Measurements from ENCODE around the gene PDE6C. TPM values are rescaled to one million over a fixed set of nuclear protein-coding genes. Genes with fewer than 3 reads are reported as not detected.

The PDE6C gene
- total RNA-seq, 4 donors from 2014 or later = not detected

DNA sequence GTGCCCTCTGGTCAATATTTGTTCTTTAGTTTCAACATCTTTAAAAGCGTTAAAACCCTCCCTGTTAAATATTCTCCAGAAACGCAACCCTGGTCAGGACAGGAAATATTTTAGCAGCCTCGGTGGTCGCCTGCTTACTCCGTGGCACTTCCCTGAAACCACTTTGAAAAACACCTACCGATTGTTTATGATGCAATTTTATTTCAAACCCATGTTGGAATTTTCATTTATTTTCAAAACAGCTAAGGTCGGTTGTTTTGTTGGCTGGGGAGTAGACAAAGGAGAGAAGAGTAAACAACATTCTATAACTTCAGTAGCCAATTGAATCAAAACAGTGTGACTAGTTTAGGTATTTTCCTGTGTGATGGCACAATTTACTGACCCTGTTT lies 10.6 kb upstream of the PDE6C start:
- H3K9me3 ChIP-seq = no peaks in the 10 kb centered on the region
- TF ChIP-seq POLR2A (IDR thresholded peaks at IDR 0.05) = no peak
- TF ChIP-seq, protein P1, sequence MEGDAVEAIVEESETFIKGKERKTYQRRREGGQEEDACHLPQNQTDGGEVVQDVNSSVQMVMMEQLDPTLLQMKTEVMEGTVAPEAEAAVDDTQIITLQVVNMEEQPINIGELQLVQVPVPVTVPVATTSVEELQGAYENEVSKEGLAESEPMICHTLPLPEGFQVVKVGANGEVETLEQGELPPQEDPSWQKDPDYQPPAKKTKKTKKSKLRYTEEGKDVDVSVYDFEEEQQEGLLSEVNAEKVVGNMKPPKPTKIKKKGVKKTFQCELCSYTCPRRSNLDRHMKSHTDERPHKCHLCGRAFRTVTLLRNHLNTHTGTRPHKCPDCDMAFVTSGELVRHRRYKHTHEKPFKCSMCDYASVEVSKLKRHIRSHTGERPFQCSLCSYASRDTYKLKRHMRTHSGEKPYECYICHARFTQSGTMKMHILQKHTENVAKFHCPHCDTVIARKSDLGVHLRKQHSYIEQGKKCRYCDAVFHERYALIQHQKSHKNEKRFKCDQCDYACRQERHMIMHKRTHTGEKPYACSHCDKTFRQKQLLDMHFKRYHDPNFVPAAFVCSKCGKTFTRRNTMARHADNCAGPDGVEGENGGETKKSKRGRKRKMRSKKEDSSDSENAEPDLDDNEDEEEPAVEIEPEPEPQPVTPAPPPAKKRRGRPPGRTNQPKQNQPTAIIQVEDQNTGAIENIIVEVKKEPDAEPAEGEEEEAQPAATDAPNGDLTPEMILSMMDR (IDR thresholded peaks at IDR 0.05) = no peak
- no peaks in the 10 kb centered on the region for H3K36me3 ChIP-seq
- H3K27ac ChIP-seq = no peak overlapping the region
- 15 to 23% methylated on average over 7 of the region's 7 CpGs for WGBS, 2 donors
- no peak for DNase-seq
- peaks cover 3 to 15% (median 9%) of the 10 kb centered on the region in 3 donors for H3K4me1 ChIP-seq
- peaks cover 0 to 72% (median 7%) of the 10 kb centered on the region in 4 donors for H3K27me3 ChIP-seq
- peak overlapping the region in 1 of 4 donors; percentile 59 for H3K4me3 ChIP-seq
- intact Hi-C loops (cut with DNase I) = no loop called here

DNA sequence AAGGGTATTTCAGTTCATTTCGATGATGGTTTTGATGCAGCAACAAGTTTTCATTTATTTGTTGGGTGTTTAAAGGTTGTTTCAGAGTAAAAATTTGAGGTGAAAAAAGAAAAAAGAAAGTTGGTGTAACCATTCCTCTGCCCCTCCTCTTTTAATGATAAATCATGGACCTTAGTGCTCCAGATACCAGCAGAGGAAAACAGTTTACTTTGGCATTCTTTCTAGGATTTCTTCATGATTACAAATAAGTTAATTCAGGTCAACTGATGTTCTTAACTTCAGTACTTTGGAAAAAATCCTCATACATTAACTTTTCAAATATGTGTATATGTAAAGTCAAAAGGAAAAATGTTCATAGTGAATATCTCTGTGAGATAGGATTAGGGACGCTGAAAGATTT lies 9.3 kb upstream of the PDE6C start:
- no peak for TF ChIP-seq POLR2A (IDR thresholded peaks at IDR 0.05)
- TF ChIP-seq, protein P1 (IDR thresholded peaks at IDR 0.05) = no peak
- intact Hi-C loops (cut with DNase I) = no loop called here
- peaks cover 3 to 15% (median 9%) of the 10 kb centered on the region in 3 donors for H3K4me1 ChIP-seq
- 80% methylated on average over 2 of the region's 2 CpGs for WGBS, 2 donors
- peaks cover 0 to 72% (median 7%) of the 10 kb centered on the region in 4 donors for H3K27me3 ChIP-seq
- no peaks in the 10 kb centered on the region for H3K36me3 ChIP-seq
- no peak overlapping the region for H3K27ac ChIP-seq
- H3K9me3 ChIP-seq = no peaks in the 10 kb centered on the region
- DNase-seq = no peak
- no peak overlapping the region for H3K4me3 ChIP-seq

DNA sequence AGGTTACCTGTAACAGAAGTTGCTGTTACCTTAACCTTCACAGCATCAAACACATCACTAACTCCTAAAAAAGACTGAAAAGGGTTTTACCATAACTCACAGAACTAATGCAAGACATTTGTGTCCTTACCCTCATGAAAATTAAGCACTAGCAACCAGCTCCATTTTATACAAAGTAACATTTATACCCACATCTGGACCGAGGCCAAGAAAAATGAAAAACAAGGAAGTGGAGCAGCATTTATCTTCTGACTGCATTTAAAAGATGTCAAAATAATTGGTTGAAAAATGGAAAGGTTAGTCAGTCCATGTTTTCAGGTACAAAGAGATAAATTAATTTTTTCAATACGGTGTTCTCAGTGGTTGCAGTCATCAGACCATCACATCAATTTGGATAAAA lies 8.2 kb upstream of the PDE6C start:
- H3K36me3 ChIP-seq = no peaks in the 10 kb centered on the region
- no peak overlapping the region for H3K27ac ChIP-seq
- no peak overlapping the region for H3K4me3 ChIP-seq
- no peaks in the 10 kb centered on the region for H3K9me3 ChIP-seq
- peaks cover 3 to 15% (median 9%) of the 10 kb centered on the region in 3 donors for H3K4me1 ChIP-seq
- no peak for DNase-seq
- TF ChIP-seq POLR2A (IDR thresholded peaks at IDR 0.05) = no peak
- TF ChIP-seq, protein P1 (IDR thresholded peaks at IDR 0.05) = no peak
- peaks cover 0 to 67% (median 7%) of the 10 kb centered on the region in 4 donors for H3K27me3 ChIP-seq
- WGBS, 2 donors = 13 to 19% methylated on average over 2 of the region's 2 CpGs
- intact Hi-C loops (cut with DNase I) = no loop called here

DNA sequence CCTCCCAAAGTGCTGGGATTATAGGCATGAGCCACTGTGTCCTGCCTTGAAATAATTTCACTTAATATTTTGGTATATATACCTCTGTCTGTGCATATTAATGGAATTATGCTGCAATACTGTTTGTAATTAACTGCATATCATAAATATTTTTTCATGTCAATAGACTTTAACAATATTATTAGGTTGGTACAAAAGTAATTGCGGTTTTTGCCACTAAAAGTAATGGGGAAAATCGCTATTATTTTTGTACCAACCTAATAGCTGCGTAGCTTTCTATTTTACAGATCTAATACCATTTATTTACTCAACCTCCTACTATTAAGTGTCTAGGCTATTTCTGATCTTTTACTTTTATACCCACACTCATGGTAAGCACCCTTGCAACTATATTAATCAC lies 3.9 kb upstream of the PDE6C start:
- TF ChIP-seq, protein P1 (IDR thresholded peaks at IDR 0.05) = no peak
- no peak for TF ChIP-seq POLR2A (IDR thresholded peaks at IDR 0.05)
- no peak for DNase-seq
- H3K36me3 ChIP-seq = no peaks in the 10 kb centered on the region
- H3K27me3 ChIP-seq = peaks cover 0 to 24% (median 0%) of the 10 kb centered on the region in 4 donors
- no peaks in the 10 kb centered on the region for H3K9me3 ChIP-seq
- H3K4me1 ChIP-seq = no peaks in the 10 kb centered on the region
- intact Hi-C loops (cut with DNase I) = no loop called here
- H3K27ac ChIP-seq = no peak overlapping the region
- H3K4me3 ChIP-seq = no peak overlapping the region
- 76 to 79% methylated on average over 3 of the region's 3 CpGs for WGBS, 2 donors

DNA sequence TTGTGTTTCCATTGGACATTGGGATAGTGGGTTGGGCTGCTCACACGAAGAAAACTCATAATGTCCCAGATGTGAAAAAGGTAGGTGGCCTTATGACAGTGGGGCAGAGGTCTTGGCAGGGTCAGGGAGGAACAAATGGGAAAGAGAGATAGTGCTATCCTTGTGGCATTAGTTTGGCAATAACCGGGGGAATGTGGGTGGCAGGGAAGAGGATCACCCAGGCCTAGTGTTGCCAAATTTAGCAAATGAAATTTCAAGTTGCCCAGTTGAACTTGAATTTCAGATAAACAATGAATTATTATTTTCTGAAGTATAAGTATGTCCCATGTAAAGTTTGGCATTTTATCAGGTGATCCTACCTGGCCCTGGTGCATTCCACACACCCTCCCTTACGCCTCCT lies 789 bp downstream of the PDE6C start:
- H3K36me3 ChIP-seq = no peaks in the 10 kb centered on the region
- no peak for TF ChIP-seq POLR2A (IDR thresholded peaks at IDR 0.05)
- TF ChIP-seq, protein P1 (IDR thresholded peaks at IDR 0.05) = no peak
- WGBS, 2 donors = 77 to 97% methylated on average over 2 to 3 of the region's 3 CpGs
- H3K4me1 ChIP-seq = no peaks in the 10 kb centered on the region
- H3K9me3 ChIP-seq = no peaks in the 10 kb centered on the region
- H3K27me3 ChIP-seq = no peaks in the 10 kb centered on the region
- no peak overlapping the region for H3K4me3 ChIP-seq
- intact Hi-C loops (cut with DNase I) = no loop called here
- H3K27ac ChIP-seq = no peak overlapping the region
- DNase-seq = no peak

Data from esophagus squamous epithelium (tissue), 5 donors.